Skeletal muscle tissue (tissue), 4 donors: ENCODE results near the gene CLEC4E. TPM values are rescaled to one million over a fixed set of nuclear protein-coding genes. Genes with fewer than 3 reads are reported as not detected.
"Not testable (repeated sequence)": the region's sequence is repeated elsewhere in the genome, so short reads cannot be mapped to it uniquely, and the experiment has no call there.

Source experiments
- H3K27ac ChIP-seq: one replicate; pipeline ENCODE4 v1.7.0; 2013; ENCODE audit warnings: mild to moderate bottlenecking, low read depth, low read length, inconsistent platforms
- H3K27me3 ChIP-seq, 3 donors: one replicate each; pipeline ENCODE4 v1.7.0; 2013; ENCODE audit warnings: low read length in 3 of 3; ENCODE audit not compliant: control insufficient read depth in 3 of 3, insufficient read depth in 3 of 3
- H3K36me3 ChIP-seq, 3 donors: one replicate each; pipeline ENCODE4 v1.7.0; 2013; ENCODE audit warnings: low read length in 3 of 3; ENCODE audit not compliant: control insufficient read depth in 3 of 3, insufficient read depth in 3 of 3
- H3K4me1 ChIP-seq, 3 donors: one replicate each; pipeline ENCODE4 v1.7.0; 2013; ENCODE audit warnings: low read length in 3 of 3, mild to moderate bottlenecking in 3 of 3; ENCODE audit not compliant: control insufficient read depth in 3 of 3, insufficient read depth in 3 of 3
- H3K4me3 ChIP-seq, 3 donors: one replicate each; pipeline ENCODE4 v1.7.0; 2013; ENCODE audit warnings: low read length in 3 of 3
- H3K9ac ChIP-seq, 3 donors: one replicate each; pipeline ENCODE4 v1.7.0; 2013; ENCODE audit warnings: low read length in 3 of 3, mild to moderate bottlenecking in 3 of 3, moderate library complexity in 2 of 3, low read depth in 1 of 3
- H3K9me3 ChIP-seq, 3 donors: one replicate each; pipeline ENCODE4 v1.7.0; 2013; ENCODE audit warnings: low read length in 3 of 3; ENCODE audit not compliant: control insufficient read depth in 3 of 3
- total RNA-seq: library from RNA; depleted of rRNA; stranded (reverse); fragments of >200 nt; gene quantifications from one replicate; pipeline ENCODE4 v1.2.3, GENCODE V29; 2014
- donor health status: Osteomylitis.

CLEC4E gene
- total RNA-seq, 1 donor from 2014 or later, result not detected

- H3K27ac ChIP-seq, result no peak overlapping the region
- H3K9me3 ChIP-seq, result no peaks in the 10 kb centered on the region
- no peaks in the 10 kb centered on the region for H3K36me3 ChIP-seq
- no peak overlapping the region for H3K9ac ChIP-seq
- H3K4me1 ChIP-seq, result no peaks in the 10 kb centered on the region
- no peak overlapping the region for H3K4me3 ChIP-seq
- H3K27me3 ChIP-seq, result peaks cover 0 to 3% (median 0%) of the 10 kb centered on the region in 3 donors
Measured at GRCh38 chr12:8508910-8509841, 31.5 kb downstream of the CLEC4E start.

- Histone ChIP-seq H3K27ac (no peak overlapping the region), H3K36me3 (no peaks in the 10 kb centered on the region), H3K4me3 (no peak overlapping the region), H3K27me3 (peaks cover 0 to 3% (median 0%) of the 10 kb centered on the region in 3 donors), H3K4me1 (no peaks in the 10 kb centered on the region), H3K9ac (no peak overlapping the region), H3K9me3 (no peaks in the 10 kb centered on the region)
Measured at GRCh38 chr12:8508223-8508622, 32.5 kb downstream of the CLEC4E start.

- Histone ChIP-seq H3K4me3 (no peak overlapping the region), H3K4me1 (no peaks in the 10 kb centered on the region), H3K36me3 (no peaks in the 10 kb centered on the region), H3K27me3 (peaks cover 0 to 3% (median 0%) of the 10 kb centered on the region in 3 donors), H3K9ac (no peak overlapping the region), H3K27ac (no peak overlapping the region), H3K9me3 (no peaks in the 10 kb centered on the region)
Measured at GRCh38 chr12:8507596-8507995, 33.1 kb downstream of the CLEC4E start.

- H3K36me3 ChIP-seq, result no peaks in the 10 kb centered on the region
- no peak overlapping the region for H3K27ac ChIP-seq
- no peaks in the 10 kb centered on the region for H3K4me1 ChIP-seq
- H3K9me3 ChIP-seq, result no peaks in the 10 kb centered on the region
- no peak overlapping the region for H3K4me3 ChIP-seq
- H3K27me3 ChIP-seq, result no peaks in the 10 kb centered on the region
- H3K9ac ChIP-seq, result no peak overlapping the region
Measured at GRCh38 chr12:8504351-8504750, 36.4 kb downstream of the CLEC4E start.

GRCh38 chr12:8501720-8502119, 39.0 kb downstream of the CLEC4E start:
- H3K27me3 ChIP-seq, result no peaks in the 10 kb centered on the region
- no peaks in the 10 kb centered on the region for H3K36me3 ChIP-seq
- no peaks in the 10 kb centered on the region for H3K9me3 ChIP-seq
- H3K4me1 ChIP-seq, result no peaks in the 10 kb centered on the region
- no peak overlapping the region for H3K27ac ChIP-seq
- no peak overlapping the region for H3K9ac ChIP-seq
- no peak overlapping the region for H3K4me3 ChIP-seq

GRCh38 chr12:8499616-8500015, 41.1 kb downstream of the CLEC4E start:
- Histone ChIP-seq H3K9ac (no peak overlapping the region), H3K36me3 (no peaks in the 10 kb centered on the region), H3K27ac (no peak overlapping the region), H3K27me3 (no peaks in the 10 kb centered on the region), H3K4me1 (no peaks in the 10 kb centered on the region), H3K9me3 (no peaks in the 10 kb centered on the region), H3K4me3 (no peak overlapping the region)

GRCh38 chr12:8496074-8496473, 44.6 kb downstream of the CLEC4E start:
- H3K27ac ChIP-seq, H3K4me1 ChIP-seq, H3K9ac ChIP-seq, H3K9me3 ChIP-seq, H3K4me3 ChIP-seq, H3K36me3 ChIP-seq, H3K27me3 ChIP-seq: not testable (repeated sequence)

- H3K4me3 ChIP-seq, H3K36me3 ChIP-seq, H3K4me1 ChIP-seq, H3K9me3 ChIP-seq, H3K27ac ChIP-seq, H3K9ac ChIP-seq, H3K27me3 ChIP-seq: not testable (repeated sequence)
Measured at GRCh38 chr12:8495671-8496070, 45.0 kb downstream of the CLEC4E start.

GRCh38 chr12:8493084-8493483, 47.6 kb downstream of the CLEC4E start:
- no peak overlapping the region for H3K27ac ChIP-seq
- H3K27me3 ChIP-seq, result no peaks in the 10 kb centered on the region
- H3K4me3 ChIP-seq, result no peak overlapping the region
- no peaks in the 10 kb centered on the region for H3K4me1 ChIP-seq
- no peak overlapping the region for H3K9ac ChIP-seq
- H3K9me3 ChIP-seq, result no peaks in the 10 kb centered on the region
- no peaks in the 10 kb centered on the region for H3K36me3 ChIP-seq

GRCh38 chr12:8491646-8492530, 48.8 kb downstream of the CLEC4E start:
- Histone ChIP-seq H3K27me3 (no peaks in the 10 kb centered on the region), H3K4me1 (no peaks in the 10 kb centered on the region), H3K9me3 (no peaks in the 10 kb centered on the region), H3K36me3 (no peaks in the 10 kb centered on the region), H3K9ac (no peak overlapping the region), H3K27ac (no peak overlapping the region), H3K4me3 (no peak overlapping the region)
